ENCODE measurements around the gene SSBP3.
"Not testable (repeated sequence)": the region's sequence is repeated elsewhere in the genome, so short reads cannot be mapped to it uniquely, and the experiment has no call there.

SSBP3 gene

DNA sequence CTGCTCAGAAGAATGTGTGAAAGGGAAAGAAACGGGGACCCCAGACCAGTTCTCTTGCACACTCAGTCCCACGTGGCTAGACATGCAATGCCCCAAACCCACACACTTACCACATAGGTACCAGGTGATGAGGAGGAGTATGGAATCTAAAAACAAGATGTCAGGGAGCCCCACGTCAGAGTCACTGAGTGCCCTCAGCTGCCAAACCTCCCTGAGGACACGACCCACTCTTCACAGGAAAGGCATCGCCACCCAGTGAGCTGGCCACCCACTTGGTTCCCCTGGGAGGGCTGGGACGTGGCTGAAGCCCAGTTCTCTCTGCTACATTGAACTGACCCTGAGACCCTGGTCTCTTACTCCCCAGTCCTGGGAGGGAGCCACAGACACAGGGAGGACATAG lies 164.8 kb downstream of the SSBP3 start:
- H3K9me3 ChIP-seq (ENCODE audit: control insufficient read depth, low read length): no peaks in the 10 kb centered on the region
- H3K27me3 ChIP-seq (replicated peaks; ENCODE audit: control insufficient read depth, insufficient read depth, low read length): no peaks in the 10 kb centered on the region
- peaks cover 62% of the 10 kb centered on the region for H3K36me3 ChIP-seq (ENCODE audit: control insufficient read depth, insufficient read depth, low read length, severe bottlenecking)
- DNase-seq (ENCODE audit: low read depth): no peak
- H3K4me1 ChIP-seq (ENCODE audit: control insufficient read depth, insufficient read depth, low read length): no peaks in the 10 kb centered on the region
- H3K4me3 ChIP-seq (ENCODE audit: low read length): no peak overlapping the region
- H3K9ac ChIP-seq (ENCODE audit: low read length): no peak overlapping the region

DNA sequence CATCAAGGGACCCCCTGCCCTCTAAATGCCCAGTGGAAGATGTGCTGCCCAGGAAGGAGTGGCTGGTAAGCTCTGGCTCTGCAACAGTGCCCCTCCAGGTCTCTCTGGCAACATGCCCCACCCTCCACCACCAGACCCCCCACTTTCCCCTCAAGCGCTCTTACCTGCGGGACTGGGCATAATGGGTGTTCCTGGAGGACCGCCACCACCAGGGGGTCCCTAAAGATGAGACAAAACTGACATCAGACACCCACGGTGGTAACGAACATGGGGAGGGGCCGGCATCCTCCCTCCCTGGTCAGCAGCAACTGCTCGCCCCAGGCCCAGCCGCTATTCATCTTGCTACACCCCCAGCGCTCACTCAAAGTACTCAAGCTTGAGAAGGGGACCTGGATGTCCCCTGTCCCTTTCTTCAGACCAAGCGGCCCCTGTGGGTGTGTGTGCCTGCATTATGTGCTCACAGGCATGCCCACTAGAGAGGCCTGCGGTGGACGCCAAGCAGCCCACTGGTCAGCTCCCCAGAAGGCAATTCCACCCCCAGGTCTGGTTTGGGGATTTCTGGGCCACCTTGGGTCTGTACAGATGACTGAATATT lies 165.4 kb downstream of the SSBP3 start:
- Histone ChIP-seq H3K9me3 (ENCODE audit: control insufficient read depth, low read length) (no peaks in the 10 kb centered on the region), H3K27me3 (replicated peaks; ENCODE audit: control insufficient read depth, insufficient read depth, low read length) (no peaks in the 10 kb centered on the region), H3K36me3 (ENCODE audit: control insufficient read depth, insufficient read depth, low read length, severe bottlenecking) (peaks cover 64% of the 10 kb centered on the region), H3K4me1 (ENCODE audit: control insufficient read depth, insufficient read depth, low read length) (no peaks in the 10 kb centered on the region), H3K9ac (ENCODE audit: low read length) (no peak overlapping the region), H3K4me3 (ENCODE audit: low read length) (no peak overlapping the region)
- DNase-seq (ENCODE audit: low read depth): no peak

DNA sequence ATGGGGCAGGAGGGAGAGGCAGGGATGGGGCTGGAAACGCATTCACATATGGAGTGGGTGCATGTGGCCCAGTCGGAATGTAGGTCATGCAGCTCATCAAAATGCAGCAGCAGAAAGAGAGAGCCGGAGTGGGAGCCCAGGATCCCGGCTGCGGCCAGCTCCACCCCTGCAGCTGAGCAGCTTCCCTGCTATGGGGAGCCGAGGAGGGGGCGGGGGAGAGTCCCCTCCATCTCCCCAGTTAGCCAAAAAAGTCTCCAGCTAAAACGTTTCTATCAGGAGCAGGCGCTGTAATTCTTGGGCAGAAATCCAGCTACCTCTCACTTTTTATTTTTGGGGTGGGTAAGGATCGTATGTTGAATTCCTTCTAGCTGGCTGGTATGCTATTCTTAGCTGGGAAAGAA lies 166.6 kb downstream of the SSBP3 start:
- no peak for DNase-seq (ENCODE audit: low read depth)
- H3K9ac ChIP-seq (ENCODE audit: low read length): no peak overlapping the region
- no peaks in the 10 kb centered on the region for H3K9me3 ChIP-seq (ENCODE audit: control insufficient read depth, low read length)
- peaks cover 59% of the 10 kb centered on the region for H3K36me3 ChIP-seq (ENCODE audit: control insufficient read depth, insufficient read depth, low read length, severe bottlenecking)
- H3K27me3 ChIP-seq (replicated peaks; ENCODE audit: control insufficient read depth, insufficient read depth, low read length): no peaks in the 10 kb centered on the region
- H3K4me3 ChIP-seq (ENCODE audit: low read length): no peak overlapping the region
- H3K4me1 ChIP-seq (ENCODE audit: control insufficient read depth, insufficient read depth, low read length): no peaks in the 10 kb centered on the region

DNA sequence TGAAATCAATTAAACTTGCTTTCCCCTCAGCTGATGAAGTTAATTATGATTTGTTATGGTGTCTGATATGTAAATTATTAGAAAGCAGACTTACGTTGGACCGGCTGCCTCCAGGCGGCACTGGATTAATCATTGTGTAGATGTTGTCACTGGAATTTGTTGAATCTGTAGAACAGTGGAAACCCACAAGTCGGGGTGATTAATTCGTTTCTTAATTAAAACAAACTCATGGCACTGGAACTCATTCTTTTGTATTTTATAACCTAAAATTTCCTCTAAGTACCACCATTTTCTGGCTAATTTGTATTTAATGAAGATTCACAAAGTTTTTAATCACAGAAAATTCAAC lies 167.2 kb downstream of the SSBP3 start:
- Histone ChIP-seq H3K9ac (ENCODE audit: low read length) (no peak overlapping the region), H3K27me3 (replicated peaks; ENCODE audit: control insufficient read depth, insufficient read depth, low read length) (no peaks in the 10 kb centered on the region), H3K4me1 (ENCODE audit: control insufficient read depth, insufficient read depth, low read length) (no peaks in the 10 kb centered on the region), H3K9me3 (ENCODE audit: control insufficient read depth, low read length) (no peaks in the 10 kb centered on the region), H3K36me3 (ENCODE audit: control insufficient read depth, insufficient read depth, low read length, severe bottlenecking) (peaks cover 59% of the 10 kb centered on the region), H3K4me3 (ENCODE audit: low read length) (no peak overlapping the region)
- no peak for DNase-seq (ENCODE audit: low read depth)

DNA sequence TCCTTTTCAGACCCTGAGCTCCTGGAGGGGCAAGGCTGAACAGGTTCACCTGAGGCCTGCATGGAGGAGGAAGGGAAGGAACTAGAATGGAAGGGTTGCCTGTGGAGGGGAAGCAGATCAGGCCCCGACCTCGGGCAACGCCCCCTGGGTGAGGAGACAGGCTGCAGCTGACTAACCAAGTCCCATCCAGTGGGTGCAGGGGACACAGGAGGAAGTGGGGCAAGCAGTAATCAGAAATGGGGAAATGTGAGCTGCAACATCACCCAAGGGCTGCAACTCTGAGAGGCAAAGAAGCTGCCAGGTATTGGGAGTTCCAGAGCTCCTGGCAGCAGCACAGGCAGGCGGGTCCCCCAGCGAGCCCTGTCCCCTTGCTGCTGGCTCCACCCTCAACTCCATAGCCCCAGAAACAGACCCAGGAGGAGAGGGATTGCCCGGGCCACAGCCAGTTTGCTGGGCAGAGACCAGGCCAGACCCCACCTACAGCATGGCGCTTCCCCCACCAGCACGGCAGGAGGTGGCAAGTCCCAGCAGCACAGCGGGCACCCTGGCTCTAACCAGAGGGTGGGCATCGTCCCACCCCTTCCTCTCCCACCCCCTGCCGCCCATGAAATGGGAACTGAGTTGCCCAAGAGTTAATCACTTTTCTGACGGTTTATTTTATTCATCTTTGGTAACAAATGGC lies 167.7 kb downstream of the SSBP3 start:
- peaks cover 59% of the 10 kb centered on the region for H3K36me3 ChIP-seq (ENCODE audit: control insufficient read depth, insufficient read depth, low read length, severe bottlenecking)

DNA sequence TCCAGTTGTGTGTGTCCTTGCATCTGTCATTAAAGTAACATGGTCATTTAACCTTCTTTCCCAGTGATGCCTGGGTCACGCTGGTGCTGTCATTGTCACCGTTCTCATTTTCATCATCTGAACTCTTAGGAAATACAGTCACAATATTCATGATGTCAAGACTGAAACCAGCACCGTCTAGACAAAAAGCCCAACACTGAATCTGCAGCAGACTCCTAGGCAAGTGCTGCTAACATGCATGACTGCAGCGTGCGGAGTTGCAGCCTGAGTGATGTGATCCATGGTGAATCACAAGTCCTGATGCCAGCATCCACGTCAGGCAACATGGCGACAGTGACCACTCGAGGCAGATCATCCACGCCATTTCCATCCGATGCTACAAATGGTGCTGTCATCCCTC lies 168.6 kb downstream of the SSBP3 start:
- Histone ChIP-seq H3K27me3 (replicated peaks; ENCODE audit: control insufficient read depth, insufficient read depth, low read length) (no peaks in the 10 kb centered on the region), H3K4me1 (ENCODE audit: control insufficient read depth, insufficient read depth, low read length) (no peaks in the 10 kb centered on the region), H3K36me3 (ENCODE audit: control insufficient read depth, insufficient read depth, low read length, severe bottlenecking) (peaks cover 54% of the 10 kb centered on the region), H3K9ac (ENCODE audit: low read length) (no peak overlapping the region), H3K4me3 (ENCODE audit: low read length) (no peak overlapping the region), H3K9me3 (ENCODE audit: control insufficient read depth, low read length) (no peaks in the 10 kb centered on the region)
- no peak for DNase-seq (ENCODE audit: low read depth)

More for the DNA sequence above, 167.7 kb downstream of the SSBP3 start:
- Histone ChIP-seq H3K9me3 (ENCODE audit: control insufficient read depth, low read length) (no peaks in the 10 kb centered on the region), H3K9ac (ENCODE audit: low read length) (no peak overlapping the region), H3K4me3 (ENCODE audit: low read length) (no peak overlapping the region), H3K4me1 (ENCODE audit: control insufficient read depth, insufficient read depth, low read length) (no peaks in the 10 kb centered on the region), H3K27me3 (replicated peaks; ENCODE audit: control insufficient read depth, insufficient read depth, low read length) (no peaks in the 10 kb centered on the region)
- no peak for DNase-seq (ENCODE audit: low read depth)

DNA sequence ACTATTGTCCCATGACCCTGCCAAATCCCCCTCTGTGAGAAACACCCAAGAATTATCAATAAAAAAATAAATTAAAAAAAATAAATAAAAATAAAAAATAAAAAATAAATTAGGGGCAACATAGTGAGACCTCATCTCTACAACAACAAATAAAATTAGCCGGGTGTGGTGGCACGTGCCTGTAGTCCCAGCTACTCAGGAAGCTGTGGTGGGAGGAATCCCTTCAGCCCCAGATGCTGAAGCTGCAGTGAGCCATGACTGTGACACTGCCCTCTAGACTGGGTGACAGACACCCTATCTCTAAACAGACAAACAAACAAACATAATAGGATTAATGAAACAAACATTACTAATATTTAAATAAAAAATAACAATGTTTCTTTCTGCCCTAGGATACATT lies 171.9 kb downstream of the SSBP3 start:
- no peak for DNase-seq (ENCODE audit: low read depth)
- H3K27me3 ChIP-seq (replicated peaks; ENCODE audit: control insufficient read depth, insufficient read depth, low read length): no peaks in the 10 kb centered on the region
- no peak overlapping the region for H3K9ac ChIP-seq (ENCODE audit: low read length)
- H3K4me1 ChIP-seq (ENCODE audit: control insufficient read depth, insufficient read depth, low read length): peaks cover 1% of the 10 kb centered on the region
- H3K36me3 ChIP-seq (ENCODE audit: control insufficient read depth, insufficient read depth, low read length, severe bottlenecking): peaks cover 32% of the 10 kb centered on the region
- no peaks in the 10 kb centered on the region for H3K9me3 ChIP-seq (ENCODE audit: control insufficient read depth, low read length)
- H3K4me3 ChIP-seq (ENCODE audit: low read length): no peak overlapping the region

DNA sequence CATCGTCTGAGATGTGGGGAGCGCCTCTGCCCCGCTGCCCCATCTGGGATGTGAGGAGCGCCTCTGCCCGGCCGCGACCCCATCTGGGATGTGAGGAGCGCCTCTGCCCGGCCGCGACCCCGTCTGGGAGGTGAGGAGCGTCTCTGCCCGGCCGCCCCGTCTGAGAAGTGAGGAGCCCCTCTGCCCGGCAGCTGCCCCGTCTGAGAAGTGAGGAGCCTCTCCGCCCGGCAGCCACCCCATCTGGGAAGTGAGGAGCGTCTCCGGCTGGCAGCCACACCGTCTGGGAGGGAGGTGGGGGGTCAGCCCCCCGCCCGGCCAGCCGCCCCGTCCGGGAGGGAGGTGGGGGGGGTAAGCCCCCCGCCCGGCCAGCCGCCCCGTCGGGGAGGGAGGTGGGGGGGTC lies 173.0 kb downstream of the SSBP3 start:
- not testable (repeated sequence) for H3K9ac ChIP-seq (ENCODE audit: low read length); H3K4me3 ChIP-seq (ENCODE audit: low read length); DNase-seq (ENCODE audit: low read depth); H3K9me3 ChIP-seq (ENCODE audit: control insufficient read depth, low read length); H3K4me1 ChIP-seq (ENCODE audit: control insufficient read depth, insufficient read depth, low read length); H3K27me3 ChIP-seq (replicated peaks; ENCODE audit: control insufficient read depth, insufficient read depth, low read length)
- peaks cover 21% of the 10 kb centered on the region for H3K36me3 ChIP-seq (ENCODE audit: control insufficient read depth, insufficient read depth, low read length, severe bottlenecking)

DNA sequence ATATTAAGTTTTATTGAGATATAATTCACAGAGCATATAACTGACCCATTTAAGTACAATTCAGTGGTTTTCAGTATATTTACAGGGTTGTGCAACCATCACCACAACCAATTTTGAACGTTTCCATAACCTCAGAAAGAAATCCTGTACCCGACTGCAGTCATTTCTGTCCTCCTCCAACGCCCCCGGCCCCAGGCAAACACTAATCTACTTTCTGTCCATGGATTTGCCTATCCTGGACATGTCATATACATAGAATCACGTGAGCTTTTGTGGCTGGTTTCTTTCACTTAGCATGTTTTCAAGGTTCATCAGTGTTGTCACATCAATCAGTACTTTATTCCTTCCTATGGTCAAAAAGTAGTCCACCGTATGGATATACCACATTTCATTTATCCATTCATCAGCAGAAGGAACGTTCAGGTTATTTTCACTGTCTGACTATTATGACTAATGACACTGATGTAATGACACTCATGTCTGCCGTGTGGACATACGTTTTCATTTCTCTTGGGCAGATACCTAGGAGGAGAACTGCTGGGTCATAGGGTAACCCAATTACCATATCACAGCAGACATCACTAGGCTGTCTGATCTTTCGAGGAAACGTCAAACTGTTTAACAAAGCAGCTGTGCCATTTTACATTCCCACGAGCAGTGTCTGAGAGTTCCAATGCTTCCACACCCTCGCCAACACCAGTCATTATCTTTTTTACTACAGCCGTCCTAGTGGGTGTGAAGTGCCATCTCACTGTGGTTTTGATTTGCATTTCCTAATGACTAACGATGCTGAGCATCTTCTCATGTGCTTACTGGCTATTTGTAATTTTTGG lies 175.5 kb downstream of the SSBP3 start:
- H3K27me3 ChIP-seq (replicated peaks; ENCODE audit: control insufficient read depth, insufficient read depth, low read length): no peaks in the 10 kb centered on the region
- no peaks in the 10 kb centered on the region for H3K36me3 ChIP-seq (ENCODE audit: control insufficient read depth, insufficient read depth, low read length, severe bottlenecking)
- H3K9ac ChIP-seq (ENCODE audit: low read length): no peak overlapping the region
- peaks cover 19% of the 10 kb centered on the region for H3K4me1 ChIP-seq (ENCODE audit: control insufficient read depth, insufficient read depth, low read length)
- DNase-seq (ENCODE audit: low read depth): no peak
- H3K9me3 ChIP-seq (ENCODE audit: control insufficient read depth, low read length): no peaks in the 10 kb centered on the region
- H3K4me3 ChIP-seq (ENCODE audit: low read length): no peak overlapping the region

DNA sequence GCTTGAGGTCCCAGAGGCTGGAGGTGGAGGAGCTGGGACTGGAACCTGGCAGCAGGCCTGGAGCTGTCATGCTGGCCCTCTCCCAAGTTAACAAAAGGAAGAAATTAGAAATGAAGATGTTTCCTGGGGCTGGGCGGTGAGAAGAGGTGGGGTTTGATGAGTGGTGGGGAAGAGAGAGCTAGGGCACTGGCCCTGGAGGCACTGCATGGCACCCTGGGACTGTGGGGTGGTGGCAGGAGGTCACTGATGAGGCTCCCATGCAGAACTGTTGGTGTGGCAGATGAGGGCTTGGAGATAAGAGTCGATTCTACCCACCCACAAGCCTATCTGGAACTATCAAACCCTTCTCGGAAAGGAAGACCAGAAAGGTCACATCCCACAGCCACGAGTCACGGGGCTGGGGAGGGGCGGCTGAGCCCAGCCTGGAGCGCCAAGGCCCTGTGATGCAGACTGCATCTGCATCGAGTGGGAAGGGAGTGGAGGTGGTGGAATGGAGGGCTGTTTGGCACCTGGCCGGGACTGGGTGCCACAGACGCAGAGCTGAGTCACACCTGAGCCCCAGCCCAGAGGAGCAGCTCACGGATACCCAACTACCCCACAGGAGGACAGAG lies 176.8 kb downstream of the SSBP3 start:
- no peaks in the 10 kb centered on the region for H3K9me3 ChIP-seq (ENCODE audit: control insufficient read depth, low read length)
- H3K27me3 ChIP-seq (replicated peaks; ENCODE audit: control insufficient read depth, insufficient read depth, low read length): no peaks in the 10 kb centered on the region
- peaks cover 19% of the 10 kb centered on the region for H3K4me1 ChIP-seq (ENCODE audit: control insufficient read depth, insufficient read depth, low read length)
- peak overlapping the region; percentile 2 for H3K9ac ChIP-seq (ENCODE audit: low read length)
- H3K36me3 ChIP-seq (ENCODE audit: control insufficient read depth, insufficient read depth, low read length, severe bottlenecking): no peaks in the 10 kb centered on the region
- peak; percentile 22 for DNase-seq (ENCODE audit: low read depth)
- no peak overlapping the region for H3K4me3 ChIP-seq (ENCODE audit: low read length)

DNA sequence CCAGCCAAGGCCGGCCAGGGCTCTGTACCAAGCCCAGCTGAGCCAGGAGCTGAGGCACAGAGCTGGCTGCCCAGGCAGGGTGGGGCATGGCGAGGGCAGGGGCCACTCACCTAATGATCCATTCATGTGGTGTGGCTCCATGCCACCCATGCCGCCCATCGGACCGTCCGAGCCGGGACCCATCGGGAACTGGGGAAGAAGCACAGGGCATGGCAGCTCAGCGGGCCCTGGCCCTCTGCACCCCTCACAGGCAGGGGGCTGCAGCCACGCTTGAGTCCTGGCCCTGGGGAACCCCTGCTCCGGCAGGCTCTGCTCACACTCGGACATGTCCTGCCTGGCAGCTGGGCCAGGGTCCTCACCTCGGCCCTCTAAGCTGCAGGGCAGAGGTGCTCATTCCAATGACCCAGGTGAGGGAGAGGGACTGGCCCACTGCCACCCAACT lies 177.5 kb downstream of the SSBP3 start:
- H3K4me1 ChIP-seq (ENCODE audit: control insufficient read depth, insufficient read depth, low read length): peaks cover 19% of the 10 kb centered on the region
- no peak for DNase-seq (ENCODE audit: low read depth)
- peak overlapping the region; percentile 2 for H3K9ac ChIP-seq (ENCODE audit: low read length)
- no peaks in the 10 kb centered on the region for H3K36me3 ChIP-seq (ENCODE audit: control insufficient read depth, insufficient read depth, low read length, severe bottlenecking)
- H3K4me3 ChIP-seq (ENCODE audit: low read length): no peak overlapping the region
- H3K27me3 ChIP-seq (replicated peaks; ENCODE audit: control insufficient read depth, insufficient read depth, low read length): no peaks in the 10 kb centered on the region
- H3K9me3 ChIP-seq (ENCODE audit: control insufficient read depth, low read length): no peaks in the 10 kb centered on the region

Data from adipocyte (in vitro differentiated cells).